Prostate gland (tissue), 2 donors: ENCODE data around the gene ANKS3. TPM values are rescaled to one million over a fixed set of nuclear protein-coding genes. Genes with fewer than 3 reads are reported as not detected.
"Not testable (repeated sequence)": the region's sequence is repeated elsewhere in the genome, so short reads cannot be mapped to it uniquely, and the experiment has no call there.

ENCODE experiments used
- DNase-seq: peaks from one replicate; pipeline ENCODE4 v3.0.0-alpha.2; 2019; ENCODE audit warnings: low spot score
- H3K27ac ChIP-seq, 2 donors: fragments of 200-600 bp; sonication (generic); 2 replicates each; pipeline ENCODE4 v1.5.1; 2017 to 2019
- H3K27me3 ChIP-seq: fragments of 200-600 bp; sonication (generic); replicated peaks from 2 replicates; pipeline ENCODE4 v1.5.1; 2019; ENCODE audit not compliant: insufficient read depth
- H3K36me3 ChIP-seq, 2 donors: fragments of 200-600 bp; sonication (generic); 1 replicate in 1 of 2; 2 replicates in 1 of 2; pipeline versions ENCODE4 v1.5.1 to v1.8.1; 2017 to 2019
- H3K4me1 ChIP-seq: fragments of 200-600 bp; sonication (generic); replicated peaks from 2 replicates; pipeline ENCODE4 v1.5.1; 2019
- H3K4me3 ChIP-seq, 2 donors: fragments of 200-600 bp; sonication (generic); 2 replicates each; pipeline ENCODE4 v1.5.1; 2017 to 2019
- H3K9me3 ChIP-seq: fragments of 200-600 bp; sonication (generic); 2 replicates; pipeline ENCODE4 v1.5.1; 2017
- CTCF ChIP-seq, 4 experiments: fragments of 200-600 bp in 2 of 4; fragments of 450-650 bp in 2 of 4; sonication (generic) in 2 of 4; IDR thresholded peaks; 1 replicate in 3 of 4; 2 replicates in 1 of 4; pipeline ENCODE4 v1.5.1; 2016 to 2019; ENCODE audit warnings: antibody characterized with exemption in 4 of 4, mild to moderate bottlenecking in 2 of 4, moderate library complexity in 2 of 4
- POLR2A ChIP-seq: fragments of 450-650 bp; IDR thresholded peaks from one replicate; pipeline ENCODE4 v1.6.1; 2016; ENCODE audit warnings: antibody characterized with exemption, mild to moderate bottlenecking
- POLR2AphosphoS5 ChIP-seq: sonication (generic); formaldehyde crosslinking; IDR thresholded peaks from one replicate; pipeline ENCODE4 v1.6.1; 2017; ENCODE audit warnings: antibody characterized with exemption
- WGBS: methylation state at CpG from one replicate; pipeline ENCODE4 v1.1.5; 2018; 5-methylcytosine and 5-hydroxymethylcytosine counted together
- intact Hi-C: fragments of 100-400 bp; cut with DNase I; formaldehyde crosslinking; loops from one replicate; pipeline ENCODE4 v1.14.2; 2022
- total RNA-seq, 2 donors: library from RNA; depleted of rRNA; stranded (reverse); fragments of >200 nt; gene quantifications; one replicate each; pipeline ENCODE4 v1.1.0, GENCODE V29; 2016

ANKS3 gene
- total RNA-seq, 2 donors from 2014 or later, result 19.1 to 42.9 TPM

- H3K27me3 ChIP-seq, result no peaks in the 10 kb centered on the region
- H3K4me1 ChIP-seq, result no peaks in the 10 kb centered on the region
- H3K36me3 ChIP-seq, result peaks cover 0 to 6% of the 10 kb centered on the region in 2 donors
- intact Hi-C loops, result no loop called here
- H3K4me3 ChIP-seq, result no peak overlapping the region
- DNase-seq, result no peak
- H3K9me3 ChIP-seq, result no peaks in the 10 kb centered on the region
- TF ChIP-seq POLR2AphosphoS5 (no peak), POLR2A (no peak), CTCF (IDR thresholded peaks at IDR 0.05) (no peak)
- WGBS, result 87% methylated on average over 8 of the region's 8 CpGs
- no peak overlapping the region for H3K27ac ChIP-seq
These were observed 12.1 kb upstream of the ANKS3 start for GRCh38 chr16:4746215-4746614.

- H3K4me3 ChIP-seq, result no peak overlapping the region
- no peak overlapping the region for H3K27ac ChIP-seq
- 87% methylated on average over 3 of the region's 3 CpGs for WGBS
- H3K27me3 ChIP-seq, result no peaks in the 10 kb centered on the region
- H3K36me3 ChIP-seq, result no peaks in the 10 kb centered on the region
- TF ChIP-seq POLR2A (no peak), POLR2AphosphoS5 (no peak), CTCF (IDR thresholded peaks at IDR 0.05) (no peak)
- DNase-seq, result no peak
- no peaks in the 10 kb centered on the region for H3K4me1 ChIP-seq
- no peaks in the 10 kb centered on the region for H3K9me3 ChIP-seq
- intact Hi-C loops, result no loop called here
These were observed 11.2 kb upstream of the ANKS3 start for GRCh38 chr16:4745274-4745569.

GRCh38 chr16:4744555-4745273 is 10.6 kb upstream of the ANKS3 start:
- Histone ChIP-seq H3K27me3 (no peaks in the 10 kb centered on the region), H3K36me3 (no peaks in the 10 kb centered on the region), H3K27ac (no peak overlapping the region), H3K4me3 (no peak overlapping the region), H3K4me1 (no peaks in the 10 kb centered on the region), H3K9me3 (no peaks in the 10 kb centered on the region)
- intact Hi-C loops, result no loop called here
- DNase-seq, result no peak
- no peak for TF ChIP-seq POLR2AphosphoS5
- TF ChIP-seq CTCF (IDR thresholded peaks at IDR 0.05), result no peak
- TF ChIP-seq POLR2A, result no peak
- 66% methylated on average over 13 of the region's 13 CpGs for whole genome bisulfite sequencing

- Histone ChIP-seq H3K9me3 (no peaks in the 10 kb centered on the region), H3K4me3 (peak overlapping the region; percentile 9 to 16), H3K4me1 (no peaks in the 10 kb centered on the region), H3K27ac (peak overlapping the region in 1 of 2 donors; percentile 19), H3K36me3 (no peaks in the 10 kb centered on the region), H3K27me3 (no peaks in the 10 kb centered on the region)
- intact Hi-C loops, result no loop called here
- TF ChIP-seq POLR2A (peak; percentile 13), POLR2AphosphoS5 (no peak), CTCF (IDR thresholded peaks at IDR 0.05) (no peak)
- WGBS, result 22% methylated on average over 14 of the region's 14 CpGs
- no peak for DNase-seq
These were observed 9.3 kb upstream of the ANKS3 start for GRCh38 chr16:4743226-4743878.

GRCh38 chr16:4738370-4738769 is 4.3 kb upstream of the ANKS3 start:
- intact Hi-C loops, result loop anchor here (10.0 kb wide), 3 partner anchors 66 to 124 kb away; partner anchors contain the start of genes GLYR1, ROGDI, UBALD1 and UBN1
- DNase-seq, H3K27ac ChIP-seq, H3K4me3 ChIP-seq, H3K9me3 ChIP-seq, H3K36me3 ChIP-seq, H3K4me1 ChIP-seq, H3K27me3 ChIP-seq: not testable (repeated sequence)
- 78% methylated on average over 5 of the region's 5 CpGs for WGBS
